Measurements from ENCODE around the gene MYOC. TPM values are rescaled to one million over a fixed set of nuclear protein-coding genes. Genes with fewer than 3 reads are reported as not detected.
"Not testable (repeated sequence)": the region's sequence is repeated elsewhere in the genome, so short reads cannot be mapped to it uniquely, and the experiment has no call there.

MYOC gene
- total RNA-seq (ENCODE audit: low replicate concordance), result not detected in 2 replicates
- long read RNA-seq, result 0 reads

GRCh38 chr1:171652234-171652822 lies at the start of gene MYOC:
TSS of gene MYOC (minus strand) at chr1:171652688. CDS start at chr1:171652611, 77 bp downstream.
- Mint-ChIP-seq H3K27me3 (no peaks in the 10 kb centered on the region), H3K27ac (no peak within 1 kb of the TSS), H3K4me3 (no peak within 1 kb of the TSS), H3K36me3 (no peaks in the 10 kb centered on the region), H3K4me1 (ENCODE audit: unreplicated experiment) (peaks cover 30% of the 10 kb centered on the region), H3K9me3 (no peaks in the 10 kb centered on the region)
- no peak for TF ChIP-seq CTCF (conservative IDR thresholded peaks at IDR 0.05)
- DNase-seq (ENCODE audit: extremely low spot score, unreplicated experiment), result no peak

GRCh38 chr1:171699531-171699930 lies 47.0 kb upstream of the MYOC start:
- Mint-ChIP-seq H3K9me3 (peaks cover 15% of the 10 kb centered on the region), H3K27me3 (no peaks in the 10 kb centered on the region), H3K4me1 (ENCODE audit: unreplicated experiment) (peaks cover 4% of the 10 kb centered on the region), H3K4me3 (no peak overlapping the region), H3K27ac (no peak overlapping the region), H3K36me3 (peaks cover 5% of the 10 kb centered on the region)
- no peak for TF ChIP-seq CTCF (conservative IDR thresholded peaks at IDR 0.05)
- no peak for DNase-seq (ENCODE audit: extremely low spot score, unreplicated experiment)

- not testable (repeated sequence) for H3K36me3 Mint-ChIP-seq; DNase-seq (ENCODE audit: extremely low spot score, unreplicated experiment)
These were observed 43.3 kb upstream of the MYOC start for GRCh38 chr1:171695772-171696171.

GRCh38 chr1:171693541-171693940 lies 41.1 kb upstream of the MYOC start:
- not testable (repeated sequence) for H3K4me1 Mint-ChIP-seq (ENCODE audit: unreplicated experiment); DNase-seq (ENCODE audit: extremely low spot score, unreplicated experiment); H3K36me3 Mint-ChIP-seq; H3K27ac Mint-ChIP-seq; H3K27me3 Mint-ChIP-seq; H3K4me3 Mint-ChIP-seq
- H3K9me3 Mint-ChIP-seq, result peaks cover 15% of the 10 kb centered on the region

More at GRCh38 chr1:171695772-171696171, 43.3 kb upstream of the MYOC start:
- not testable (repeated sequence) for H3K27me3 Mint-ChIP-seq; H3K4me3 Mint-ChIP-seq; H3K27ac Mint-ChIP-seq; H3K4me1 Mint-ChIP-seq (ENCODE audit: unreplicated experiment)
- H3K9me3 Mint-ChIP-seq, result peaks cover 15% of the 10 kb centered on the region

GRCh38 chr1:171683870-171684269 lies 31.4 kb upstream of the MYOC start:
- Mint-ChIP-seq H3K4me3 (no peak overlapping the region), H3K9me3 (peaks cover 4% of the 10 kb centered on the region), H3K36me3 (no peaks in the 10 kb centered on the region), H3K27ac (no peak overlapping the region), H3K27me3 (no peaks in the 10 kb centered on the region), H3K4me1 (ENCODE audit: unreplicated experiment) (no peaks in the 10 kb centered on the region)
- TF ChIP-seq CTCF (conservative IDR thresholded peaks at IDR 0.05), result no peak
- no peak for DNase-seq (ENCODE audit: extremely low spot score, unreplicated experiment)

- Mint-ChIP-seq H3K36me3 (no peaks in the 10 kb centered on the region), H3K27ac (no peak overlapping the region), H3K4me3 (no peak overlapping the region), H3K27me3 (no peaks in the 10 kb centered on the region), H3K4me1 (ENCODE audit: unreplicated experiment) (no peaks in the 10 kb centered on the region), H3K9me3 (peaks cover 4% of the 10 kb centered on the region)
- no peak for DNase-seq (ENCODE audit: extremely low spot score, unreplicated experiment)
- no peak for TF ChIP-seq CTCF (conservative IDR thresholded peaks at IDR 0.05)
These were observed 27.9 kb upstream of the MYOC start for GRCh38 chr1:171680339-171680738.

- no peak for TF ChIP-seq CTCF (conservative IDR thresholded peaks at IDR 0.05)
- Mint-ChIP-seq H3K27ac (no peak overlapping the region), H3K9me3 (no peaks in the 10 kb centered on the region), H3K4me3 (no peak overlapping the region), H3K4me1 (ENCODE audit: unreplicated experiment) (no peaks in the 10 kb centered on the region), H3K27me3 (no peaks in the 10 kb centered on the region), H3K36me3 (no peaks in the 10 kb centered on the region)
- DNase-seq (ENCODE audit: extremely low spot score, unreplicated experiment), result no peak
These were observed 24.3 kb upstream of the MYOC start for GRCh38 chr1:171676823-171677222.
